Frontal cortex (tissue), 4 donors: ENCODE measurements around the gene EID2. TPM values are rescaled to one million over a fixed set of nuclear protein-coding genes. Genes with fewer than 3 reads are reported as not detected.

Experiments used
- DNase-seq, 2 donors: peaks; one replicate each; pipeline ENCODE4 v3.0.0; 2012; ENCODE audit warnings: low spot score in 2 of 2
- FAIRE-seq: peaks from 2 replicates; lab custom pipeline; 2012; peaks lifted over from hg19 to GRCh38; lab: Jason Lieb, UNC
- total RNA-seq: library from RNA; depleted of rRNA; stranded (reverse); fragments of >200 nt; gene quantifications from one replicate; pipeline ENCODE4 v1.2.3, GENCODE V29; 2014
- donor health status: control.
- donor health status: control.
- donor health status: control.

EID2 gene
- total RNA-seq, 1 donor from 2014 or later = 22.4 TPM

- FAIRE-seq = no peak
These were observed 342 bp upstream of the EID2 start for GRCh38 chr19:39540333-39540673.

GRCh38 chr19:39539165-39539517 lies 820 bp downstream of the EID2 start:
- FAIRE-seq (no peak), DNase-seq (no peak)

More at GRCh38 chr19:39540333-39540673, 342 bp upstream of the EID2 start:
- no peak for DNase-seq

GRCh38 chr19:39533791-39534190 lies 6.2 kb downstream of the EID2 start:
- FAIRE-seq (no peak), DNase-seq (no peak)

GRCh38 chr19:39533003-39533512 lies 6.9 kb downstream of the EID2 start:
- DNase-seq = no peak
- no peak for FAIRE-seq

GRCh38 chr19:39532233-39533002 lies 7.5 kb downstream of the EID2 start, which contains the start of gene EID2B:
Gene EID2B, minus strand, starts transcription at chr19:39532852. Its CDS starts 50 bp downstream, at chr19:39532802.
- peak; percentile 91 to 92 for DNase-seq
- no peak for FAIRE-seq

- FAIRE-seq (no peak), DNase-seq (no peak)
These were observed 8.1 kb downstream of the EID2 start for GRCh38 chr19:39531834-39532232.

GRCh38 chr19:39525205-39525604 lies 14.8 kb downstream of the EID2 start:
- peak in 1 of 2 donors; percentile 3 for DNase-seq
- FAIRE-seq = no peak

- no peak for FAIRE-seq
These were observed 15.5 kb downstream of the EID2 start for GRCh38 chr19:39524495-39524894.

GRCh38 chr19:39520541-39521484 lies 19.1 kb downstream of the EID2 start:
- DNase-seq (no peak), FAIRE-seq (no peak)

More at GRCh38 chr19:39524495-39524894, 15.5 kb downstream of the EID2 start:
- DNase-seq = no peak

- FAIRE-seq (no peak), DNase-seq (no peak)
These were observed 21.0 kb downstream of the EID2 start for GRCh38 chr19:39518975-39519374.

- FAIRE-seq (no peak), DNase-seq (no peak)
These were observed 21.5 kb downstream of the EID2 start for GRCh38 chr19:39518458-39518857.

- FAIRE-seq (no peak), DNase-seq (no peak)
These were observed 22.5 kb downstream of the EID2 start for GRCh38 chr19:39517432-39517831.

- no peak for FAIRE-seq
- DNase-seq = no peak
These were observed 23.7 kb downstream of the EID2 start for GRCh38 chr19:39516270-39516669.

- FAIRE-seq = no peak
- DNase-seq = no peak
These were observed 24.3 kb downstream of the EID2 start for GRCh38 chr19:39515551-39516191.

- DNase-seq (no peak), FAIRE-seq (no peak)
These were observed 25.0 kb downstream of the EID2 start, which contains the start of gene SELENOV for GRCh38 chr19:39514840-39515550. Gene SELENOV, plus strand, starts transcription at chr19:39515139. Its CDS starts 74 bp downstream, at chr19:39515213.

GRCh38 chr19:39512988-39513387 lies 27.0 kb downstream of the EID2 start:
- DNase-seq (no peak), FAIRE-seq (no peak)

- FAIRE-seq = no peak
These were observed 30.7 kb downstream of the EID2 start for GRCh38 chr19:39509233-39509632.

GRCh38 chr19:39508629-39509028 lies 31.3 kb downstream of the EID2 start:
- FAIRE-seq (no peak), DNase-seq (no peak)

More at GRCh38 chr19:39509233-39509632, 30.7 kb downstream of the EID2 start:
- no peak for DNase-seq

GRCh38 chr19:39507715-39508364 lies 32.1 kb downstream of the EID2 start:
- DNase-seq = no peak
- no peak for FAIRE-seq
